Measurements from ENCODE around the gene MYO15B. TPM values are rescaled to one million over a fixed set of nuclear protein-coding genes. Genes with fewer than 3 reads are reported as not detected.

Gene MYO15B
- total and polyA plus RNA-seq, 2 of the 13 experiments (the other 11 are each of a cell fraction or from before 2014, with no cell fraction given): 2.8 to 8.1 TPM

GRCh38 chr17:75601057-75601987 is 13.7 kb downstream of the MYO15B start (continued):
- TF ChIP-seq, protein P1, sequence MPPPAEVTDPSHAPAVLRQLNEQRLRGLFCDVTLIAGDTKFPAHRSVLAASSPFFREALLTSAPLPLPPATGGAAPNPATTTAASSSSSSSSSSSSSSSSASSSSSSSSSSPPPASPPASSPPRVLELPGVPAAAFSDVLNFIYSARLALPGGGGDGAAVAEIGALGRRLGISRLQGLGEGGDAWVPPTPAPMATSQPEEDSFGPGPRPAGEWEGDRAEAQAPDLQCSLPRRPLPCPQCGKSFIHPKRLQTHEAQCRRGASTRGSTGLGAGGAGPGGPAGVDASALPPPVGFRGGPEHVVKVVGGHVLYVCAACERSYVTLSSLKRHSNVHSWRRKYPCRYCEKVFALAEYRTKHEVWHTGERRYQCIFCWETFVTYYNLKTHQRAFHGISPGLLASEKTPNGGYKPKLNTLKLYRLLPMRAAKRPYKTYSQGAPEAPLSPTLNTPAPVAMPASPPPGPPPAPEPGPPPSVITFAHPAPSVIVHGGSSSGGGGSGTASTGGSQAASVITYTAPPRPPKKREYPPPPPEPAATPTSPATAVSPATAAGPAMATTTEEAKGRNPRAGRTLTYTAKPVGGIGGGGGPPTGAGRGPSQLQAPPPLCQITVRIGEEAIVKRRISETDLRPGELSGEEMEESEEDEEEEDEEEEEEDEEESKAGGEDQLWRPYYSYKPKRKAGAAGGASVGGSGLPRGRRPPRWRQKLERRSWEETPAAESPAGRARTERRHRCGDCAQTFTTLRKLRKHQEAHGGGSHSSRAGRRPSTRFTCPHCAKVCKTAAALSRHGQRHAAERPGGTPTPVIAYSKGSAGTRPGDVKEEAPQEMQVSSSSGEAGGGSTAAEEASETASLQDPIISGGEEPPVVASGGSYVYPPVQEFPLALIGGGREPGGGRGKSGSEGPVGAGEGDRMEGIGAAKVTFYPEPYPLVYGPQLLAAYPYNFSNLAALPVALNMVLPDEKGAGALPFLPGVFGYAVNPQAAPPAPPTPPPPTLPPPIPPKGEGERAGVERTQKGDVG (CRISPR knock-in tag; IDR thresholded peaks at IDR 0.05; ENCODE audit: borderline replicate concordance): no peak
- no peak for TF ChIP-seq ZSCAN9 (CRISPR knock-in tag; IDR thresholded peaks at IDR 0.05; ENCODE audit: borderline replicate concordance)
- TF ChIP-seq, protein P2, sequence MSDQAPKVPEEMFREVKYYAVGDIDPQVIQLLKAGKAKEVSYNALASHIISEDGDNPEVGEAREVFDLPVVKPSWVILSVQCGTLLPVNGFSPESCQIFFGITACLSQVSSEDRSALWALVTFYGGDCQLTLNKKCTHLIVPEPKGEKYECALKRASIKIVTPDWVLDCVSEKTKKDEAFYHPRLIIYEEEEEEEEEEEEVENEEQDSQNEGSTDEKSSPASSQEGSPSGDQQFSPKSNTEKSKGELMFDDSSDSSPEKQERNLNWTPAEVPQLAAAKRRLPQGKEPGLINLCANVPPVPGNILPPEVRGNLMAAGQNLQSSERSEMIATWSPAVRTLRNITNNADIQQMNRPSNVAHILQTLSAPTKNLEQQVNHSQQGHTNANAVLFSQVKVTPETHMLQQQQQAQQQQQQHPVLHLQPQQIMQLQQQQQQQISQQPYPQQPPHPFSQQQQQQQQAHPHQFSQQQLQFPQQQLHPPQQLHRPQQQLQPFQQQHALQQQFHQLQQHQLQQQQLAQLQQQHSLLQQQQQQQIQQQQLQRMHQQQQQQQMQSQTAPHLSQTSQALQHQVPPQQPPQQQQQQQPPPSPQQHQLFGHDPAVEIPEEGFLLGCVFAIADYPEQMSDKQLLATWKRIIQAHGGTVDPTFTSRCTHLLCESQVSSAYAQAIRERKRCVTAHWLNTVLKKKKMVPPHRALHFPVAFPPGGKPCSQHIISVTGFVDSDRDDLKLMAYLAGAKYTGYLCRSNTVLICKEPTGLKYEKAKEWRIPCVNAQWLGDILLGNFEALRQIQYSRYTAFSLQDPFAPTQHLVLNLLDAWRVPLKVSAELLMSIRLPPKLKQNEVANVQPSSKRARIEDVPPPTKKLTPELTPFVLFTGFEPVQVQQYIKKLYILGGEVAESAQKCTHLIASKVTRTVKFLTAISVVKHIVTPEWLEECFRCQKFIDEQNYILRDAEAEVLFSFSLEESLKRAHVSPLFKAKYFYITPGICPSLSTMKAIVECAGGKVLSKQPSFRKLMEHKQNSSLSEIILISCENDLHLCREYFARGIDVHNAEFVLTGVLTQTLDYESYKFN (CRISPR knock-in tag; conservative IDR thresholded peaks at IDR 0.05): no peak
- TF ChIP-seq MIER2 (CRISPR knock-in tag; IDR thresholded peaks at IDR 0.05): no peak
- no peak for TF ChIP-seq SNAPC2 (CRISPR knock-in tag; IDR thresholded peaks at IDR 0.05)
- TF ChIP-seq ZNF891 (CRISPR knock-in tag; IDR thresholded peaks at IDR 0.05): 0 out of 2 replicates have a peak, but pooled peaks have one; percentile 28
- no peak for TF ChIP-seq ASH2L (IDR thresholded peaks at IDR 0.05; ENCODE audit: insufficient read length, low read depth, low read length)
- TF ChIP-seq ZNF354B (CRISPR knock-in tag; IDR thresholded peaks at IDR 0.05): no peak
- no peak for TF ChIP-seq JDP2 (CRISPR knock-in tag; IDR thresholded peaks at IDR 0.05; ENCODE audit: borderline replicate concordance)
- TF ChIP-seq, protein P3, sequence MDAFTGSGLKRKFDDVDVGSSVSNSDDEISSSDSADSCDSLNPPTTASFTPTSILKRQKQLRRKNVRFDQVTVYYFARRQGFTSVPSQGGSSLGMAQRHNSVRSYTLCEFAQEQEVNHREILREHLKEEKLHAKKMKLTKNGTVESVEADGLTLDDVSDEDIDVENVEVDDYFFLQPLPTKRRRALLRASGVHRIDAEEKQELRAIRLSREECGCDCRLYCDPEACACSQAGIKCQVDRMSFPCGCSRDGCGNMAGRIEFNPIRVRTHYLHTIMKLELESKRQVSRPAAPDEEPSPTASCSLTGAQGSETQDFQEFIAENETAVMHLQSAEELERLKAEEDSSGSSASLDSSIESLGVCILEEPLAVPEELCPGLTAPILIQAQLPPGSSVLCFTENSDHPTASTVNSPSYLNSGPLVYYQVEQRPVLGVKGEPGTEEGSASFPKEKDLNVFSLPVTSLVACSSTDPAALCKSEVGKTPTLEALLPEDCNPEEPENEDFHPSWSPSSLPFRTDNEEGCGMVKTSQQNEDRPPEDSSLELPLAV (CRISPR knock-in tag; conservative IDR thresholded peaks at IDR 0.05; ENCODE audit: low read depth): no peak
- no peak for TF ChIP-seq ZNF335 (CRISPR knock-in tag; IDR thresholded peaks at IDR 0.05)
- TF ChIP-seq FIP1L1 (IDR thresholded peaks at IDR 0.05; ENCODE audit: borderline replicate concordance, insufficient read depth, low read depth, low read length): no peak
- no peak for TF ChIP-seq ZNF20 (CRISPR knock-in tag; IDR thresholded peaks at IDR 0.05)
- peak; percentile 41; the same call in 1 of the 2 replicates for TF ChIP-seq NRL (CRISPR knock-in tag; IDR thresholded peaks at IDR 0.05; ENCODE audit: borderline replicate concordance)
- no peak for TF ChIP-seq HDAC6 (IDR thresholded peaks at IDR 0.05; ENCODE audit: low read depth, low read length)
- TF ChIP-seq ZNF143 (CRISPR knock-in tag; IDR thresholded peaks at IDR 0.05): 0 out of 2 replicates have a peak, but pooled peaks have one; percentile 14
- no peak for TF ChIP-seq ZBTB1 (CRISPR knock-in tag; IDR thresholded peaks at IDR 0.05; ENCODE audit: borderline replicate concordance)
- no peak for TF ChIP-seq ATF7-NPFF (CRISPR knock-in tag; IDR thresholded peaks at IDR 0.05; ENCODE audit: low read depth)
- no peak for TF ChIP-seq KMT2A (CRISPR knock-in tag; IDR thresholded peaks at IDR 0.05)

All from HepG2 (cell line).